ENCODE results near the gene PTPRA.

DNA sequence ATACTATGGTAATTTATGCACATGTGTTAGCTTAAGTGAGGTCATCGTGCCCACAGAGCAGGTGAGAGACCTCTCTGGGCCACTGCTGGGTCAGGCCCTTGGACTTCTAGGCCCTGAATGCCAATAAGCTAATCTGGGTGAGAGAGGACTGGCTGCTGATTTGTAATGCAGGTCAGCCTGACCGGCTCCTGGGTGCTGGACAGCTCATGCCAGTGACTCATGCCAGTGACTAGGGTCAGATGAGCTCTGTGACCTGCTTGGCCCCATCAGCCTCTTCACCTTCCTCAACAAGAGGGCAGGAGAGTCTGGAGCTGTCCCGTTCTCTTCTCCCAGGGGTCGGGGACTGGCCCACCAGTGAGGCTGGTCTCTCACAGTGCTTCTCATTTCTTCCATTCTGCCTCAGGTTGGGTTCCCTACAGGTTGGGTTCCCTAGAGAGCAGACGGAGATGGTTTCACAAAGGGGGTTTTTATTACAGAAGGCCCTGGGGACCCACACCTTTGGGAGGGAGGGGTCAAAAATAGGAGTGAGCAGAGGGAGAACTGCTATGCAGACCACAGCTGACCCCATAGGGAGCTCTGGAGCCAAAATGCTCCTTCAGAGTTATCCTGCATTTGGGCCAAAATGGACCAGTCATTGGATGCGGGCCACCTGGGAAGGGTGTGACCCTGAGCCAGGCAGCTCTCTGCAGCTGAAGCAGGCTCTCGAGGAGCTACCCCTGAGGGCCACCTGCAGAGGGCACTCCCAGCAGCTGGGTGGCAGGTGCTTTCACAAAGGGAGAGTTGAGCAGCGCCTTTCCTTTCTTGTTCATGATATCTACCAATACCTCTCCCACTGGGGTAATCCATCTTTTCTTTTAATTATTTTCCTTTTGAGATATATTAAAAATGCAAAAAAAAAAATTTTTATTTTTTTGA lies 196.0 kb downstream of the PTPRA start:
- TF ChIP-seq, protein P1, sequence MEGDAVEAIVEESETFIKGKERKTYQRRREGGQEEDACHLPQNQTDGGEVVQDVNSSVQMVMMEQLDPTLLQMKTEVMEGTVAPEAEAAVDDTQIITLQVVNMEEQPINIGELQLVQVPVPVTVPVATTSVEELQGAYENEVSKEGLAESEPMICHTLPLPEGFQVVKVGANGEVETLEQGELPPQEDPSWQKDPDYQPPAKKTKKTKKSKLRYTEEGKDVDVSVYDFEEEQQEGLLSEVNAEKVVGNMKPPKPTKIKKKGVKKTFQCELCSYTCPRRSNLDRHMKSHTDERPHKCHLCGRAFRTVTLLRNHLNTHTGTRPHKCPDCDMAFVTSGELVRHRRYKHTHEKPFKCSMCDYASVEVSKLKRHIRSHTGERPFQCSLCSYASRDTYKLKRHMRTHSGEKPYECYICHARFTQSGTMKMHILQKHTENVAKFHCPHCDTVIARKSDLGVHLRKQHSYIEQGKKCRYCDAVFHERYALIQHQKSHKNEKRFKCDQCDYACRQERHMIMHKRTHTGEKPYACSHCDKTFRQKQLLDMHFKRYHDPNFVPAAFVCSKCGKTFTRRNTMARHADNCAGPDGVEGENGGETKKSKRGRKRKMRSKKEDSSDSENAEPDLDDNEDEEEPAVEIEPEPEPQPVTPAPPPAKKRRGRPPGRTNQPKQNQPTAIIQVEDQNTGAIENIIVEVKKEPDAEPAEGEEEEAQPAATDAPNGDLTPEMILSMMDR (IDR thresholded peaks at IDR 0.05; ENCODE audit: insufficient read depth, low read depth, low read length): no peak
- no peak for TF ChIP-seq EZH2 (IDR thresholded peaks at IDR 0.05; ENCODE audit: insufficient read depth, low read length)

Data from astrocyte (in vitro differentiated cells and primary cell).